Measurements from ENCODE around the gene CABLES1.

- TF ChIP-seq EZH2phosphoT487 (IDR thresholded peaks at IDR 0.05; ENCODE audit: low read depth, severe bottlenecking, unreplicated experiment) (no peak), CTCF (IDR thresholded peaks at IDR 0.05; ENCODE audit: poor library complexity) (no peak), EZH2 (IDR thresholded peaks at IDR 0.05; ENCODE audit: borderline replicate concordance) (no peak)
Measured at GRCh38 chr18:23106575-23106974, 28.7 kb upstream of the CABLES1 start.
